ENCODE results near the gene HSF4. TPM values are rescaled to one million over a fixed set of nuclear protein-coding genes. Genes with fewer than 3 reads are reported as not detected.
"Not testable (repeated sequence)": the region's sequence is repeated elsewhere in the genome, so short reads cannot be mapped to it uniquely, and the experiment has no call there.

HSF4 gene
- total RNA-seq = 0.65 and 2.0 TPM in 2 replicates

- DNase-seq = no peak
These were observed at the start of gene HSF4 for GRCh38 chr16:67164599-67165061. Gene HSF4 (plus strand): TSS chr16:67164745. CDS start chr16:67164812, 67 bp downstream.

- DNase-seq = no peak
These were observed 49.8 kb upstream of the HSF4 start for GRCh38 chr16:67114793-67115192.

GRCh38 chr16:67115639-67116038, 48.9 kb upstream of the HSF4 start:
- no peak for DNase-seq

GRCh38 chr16:67116388-67117311, 47.9 kb upstream of the HSF4 start:
- peak; percentile 36 for DNase-seq

GRCh38 chr16:67117716-67118115, 46.8 kb upstream of the HSF4 start:
- no peak for DNase-seq

- no peak for DNase-seq
These were observed 44.5 kb upstream of the HSF4 start for GRCh38 chr16:67120025-67120424.

- not testable (repeated sequence) for DNase-seq
These were observed 41.7 kb upstream of the HSF4 start for GRCh38 chr16:67122799-67123198.

- no peak for DNase-seq
These were observed 36.1 kb upstream of the HSF4 start for GRCh38 chr16:67128417-67128816.

GRCh38 chr16:67128887-67129286, 35.7 kb upstream of the HSF4 start:
- DNase-seq = no peak

- DNase-seq = no peak
These were observed 35.1 kb upstream of the HSF4 start for GRCh38 chr16:67129422-67129821.

- DNase-seq = peak; percentile 76
These were observed 26.9 kb upstream of the HSF4 start for GRCh38 chr16:67137605-67138004.

GRCh38 chr16:67141391-67141790, 23.2 kb upstream of the HSF4 start:
- no peak for DNase-seq

- DNase-seq = no peak
These were observed 22.2 kb upstream of the HSF4 start for GRCh38 chr16:67142342-67142741.

GRCh38 chr16:67144943-67145342, 19.6 kb upstream of the HSF4 start:
- no peak for DNase-seq

- no peak for DNase-seq
These were observed 18.8 kb upstream of the HSF4 start for GRCh38 chr16:67145746-67146145.

GRCh38 chr16:67146523-67147357, 17.8 kb upstream of the HSF4 start:
- DNase-seq = no peak

GRCh38 chr16:67147437-67148140, 17.0 kb upstream of the HSF4 start:
- no peak for DNase-seq

- DNase-seq = no peak
These were observed 16.3 kb upstream of the HSF4 start for GRCh38 chr16:67148221-67148620.

- no peak for DNase-seq
These were observed 15.8 kb upstream of the HSF4 start for GRCh38 chr16:67148656-67149275.

GRCh38 chr16:67149276-67150046, 15.1 kb upstream of the HSF4 start:
- no peak for DNase-seq

- DNase-seq = peak; percentile 58
These were observed 14.3 kb upstream of the HSF4 start for GRCh38 chr16:67150047-67150832.

Measured in dermis blood vessel endothelial cell (primary cell).